Measurements from ENCODE around the gene FKBP15. TPM values are rescaled to one million over a fixed set of nuclear protein-coding genes. Genes with fewer than 3 reads are reported as not detected.
"Not testable (repeated sequence)": the region's sequence is repeated elsewhere in the genome, so short reads cannot be mapped to it uniquely, and the experiment has no call there.

Gene FKBP15
- total RNA-seq, 1 donor from 2014 or later: 17.2 TPM

GRCh38 chr9:113125386-113126035 lies 95.6 kb downstream of the FKBP15 start:
- H3K36me3 ChIP-seq (ENCODE audit: control insufficient read depth, insufficient read depth, low read length): no peaks in the 10 kb centered on the region
- peaks cover 4% of the 10 kb centered on the region for H3K27me3 ChIP-seq (ENCODE audit: control insufficient read depth, insufficient read depth, low read length)
- no peak for TF ChIP-seq CTCF (IDR thresholded peaks at IDR 0.05; ENCODE audit: insufficient read depth, low read length, poor library complexity, severe bottlenecking)
- DNase-seq (ENCODE audit: low read depth): no peak
- H3K4me3 ChIP-seq (ENCODE audit: low read depth, low read length): no peak overlapping the region

GRCh38 chr9:113118829-113119228 lies 102.2 kb downstream of the FKBP15 start:
- not testable (repeated sequence) for H3K27me3 ChIP-seq (ENCODE audit: control insufficient read depth, insufficient read depth, low read length); DNase-seq (ENCODE audit: low read depth)

More at GRCh38 chr9:113118829-113119228, 102.2 kb downstream of the FKBP15 start:
- not testable (repeated sequence) for H3K36me3 ChIP-seq (ENCODE audit: control insufficient read depth, insufficient read depth, low read length); H3K4me3 ChIP-seq (ENCODE audit: low read depth, low read length)

Other genes with a start within 250 kb of the FKBP15 start
- 2.7 and 3.0 TPM in 2 replicates for gene ZNF883, start 209.1 kb downstream of the FKBP15 start, total RNA-seq
- 0.58 and 0.68 TPM in 2 replicates for gene ZFP37, start 164.6 kb downstream of the FKBP15 start, total RNA-seq
- gene SLC31A2, start 70.3 kb downstream of the FKBP15 start, total RNA-seq: 8.6 and 9.4 TPM in 2 replicates
- 19.8 and 20.9 TPM in 2 replicates for gene SLC31A1, start 267 bp upstream of the FKBP15 start, total RNA-seq
- 22.1 and 28.5 TPM in 2 replicates for gene CDC26, start 54.3 kb upstream of the FKBP15 start, total RNA-seq
- gene PRPF4, start 54.4 kb upstream of the FKBP15 start, total RNA-seq: 30.1 and 34.4 TPM in 2 replicates
- not detected in 2 replicates for gene RNF183, start 82.1 kb upstream of the FKBP15 start, total RNA-seq
- gene WDR31, start 119.0 kb upstream of the FKBP15 start, total RNA-seq: 2.7 and 3.0 TPM in 2 replicates
- gene BSPRY, start 128.3 kb upstream of the FKBP15 start, total RNA-seq: 9.1 and 9.6 TPM in 2 replicates
- 22.3 and 27.4 TPM in 2 replicates for gene HDHD3, start 155.7 kb upstream of the FKBP15 start, total RNA-seq
- 6.2 and 6.7 TPM in 2 replicates for gene ALAD, start 180.0 kb upstream of the FKBP15 start, total RNA-seq
- 58.0 and 64.1 TPM in 2 replicates for gene POLE3, start 189.4 kb upstream of the FKBP15 start, total RNA-seq
- gene C9orf43, start 189.5 kb upstream of the FKBP15 start, total RNA-seq: 0.88 and 1.4 TPM in 2 replicates
- gene RGS3, start 242.4 kb upstream of the FKBP15 start, total RNA-seq: 158 and 166 TPM in 2 replicates